ENCODE measurements around the gene KCND3.
A peak's percentile ranks its signal among the peaks of the same experiment; 100 is the strongest.

The KCND3 gene

DNA sequence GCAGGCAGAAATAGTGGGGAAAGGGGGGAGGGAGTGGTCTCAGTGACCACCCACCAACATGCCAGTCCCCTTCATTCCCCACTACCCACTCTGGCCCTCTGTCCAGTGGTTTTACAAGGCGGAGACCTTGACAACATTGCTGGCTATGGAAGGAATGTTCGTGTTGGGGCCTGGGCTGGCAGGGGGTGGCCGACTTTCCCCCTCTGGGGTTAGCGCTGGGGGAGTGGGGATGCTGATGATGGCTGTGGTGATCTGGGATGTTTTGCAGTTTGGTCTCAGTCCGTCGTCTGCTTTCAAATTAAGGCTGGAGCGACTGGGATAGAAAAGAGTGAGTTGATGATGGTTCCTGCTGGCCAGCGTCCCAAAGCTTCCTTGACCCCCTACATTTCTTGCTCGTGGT lies 213.5 kb downstream of the KCND3 start:
- H3K36me3 ChIP-seq (ENCODE audit: insufficient read depth, low read length), result no peaks in the 10 kb centered on the region
- no peak overlapping the region for H3K4me3 ChIP-seq (ENCODE audit: low read length, poor library complexity, severe bottlenecking)
- H2AFZ ChIP-seq (ENCODE audit: low read length), result no peak overlapping the region
- no peaks in the 10 kb centered on the region for H3K9me2 ChIP-seq (replicated peaks; ENCODE audit: low read depth, low read length)
- H3K9ac ChIP-seq (ENCODE audit: low read depth, low read length, poor library complexity, severe bottlenecking), result no peak overlapping the region
- TF ChIP-seq EZH2phosphoT487 (IDR thresholded peaks at IDR 0.05; ENCODE audit: borderline replicate concordance), result no peak
- TF ChIP-seq, protein P1, sequence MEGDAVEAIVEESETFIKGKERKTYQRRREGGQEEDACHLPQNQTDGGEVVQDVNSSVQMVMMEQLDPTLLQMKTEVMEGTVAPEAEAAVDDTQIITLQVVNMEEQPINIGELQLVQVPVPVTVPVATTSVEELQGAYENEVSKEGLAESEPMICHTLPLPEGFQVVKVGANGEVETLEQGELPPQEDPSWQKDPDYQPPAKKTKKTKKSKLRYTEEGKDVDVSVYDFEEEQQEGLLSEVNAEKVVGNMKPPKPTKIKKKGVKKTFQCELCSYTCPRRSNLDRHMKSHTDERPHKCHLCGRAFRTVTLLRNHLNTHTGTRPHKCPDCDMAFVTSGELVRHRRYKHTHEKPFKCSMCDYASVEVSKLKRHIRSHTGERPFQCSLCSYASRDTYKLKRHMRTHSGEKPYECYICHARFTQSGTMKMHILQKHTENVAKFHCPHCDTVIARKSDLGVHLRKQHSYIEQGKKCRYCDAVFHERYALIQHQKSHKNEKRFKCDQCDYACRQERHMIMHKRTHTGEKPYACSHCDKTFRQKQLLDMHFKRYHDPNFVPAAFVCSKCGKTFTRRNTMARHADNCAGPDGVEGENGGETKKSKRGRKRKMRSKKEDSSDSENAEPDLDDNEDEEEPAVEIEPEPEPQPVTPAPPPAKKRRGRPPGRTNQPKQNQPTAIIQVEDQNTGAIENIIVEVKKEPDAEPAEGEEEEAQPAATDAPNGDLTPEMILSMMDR (conservative IDR thresholded peaks at IDR 0.05; ENCODE audit: low read length), result no peak
- no peaks in the 10 kb centered on the region for H3K79me2 ChIP-seq (ENCODE audit: insufficient read depth, low read length)
- H3F3A ChIP-seq (ENCODE audit: low read depth), result no peaks in the 10 kb centered on the region
- H3K4me1 ChIP-seq (ENCODE audit: insufficient read depth, low read length, poor library complexity, severe bottlenecking), result no peaks in the 10 kb centered on the region
- H3K9me3 ChIP-seq (ENCODE audit: insufficient read depth, low read depth, low read length), result no peaks in the 10 kb centered on the region
- H4K20me1 ChIP-seq (ENCODE audit: insufficient read depth, low read length, poor library complexity, severe bottlenecking), result no peaks in the 10 kb centered on the region
- H3K27me3 ChIP-seq (ENCODE audit: insufficient read depth, low read length, poor library complexity, severe bottlenecking), result no peaks in the 10 kb centered on the region
- no peak overlapping the region for H3K4me2 ChIP-seq (ENCODE audit: low read depth, low read length, poor library complexity, severe bottlenecking)

DNA sequence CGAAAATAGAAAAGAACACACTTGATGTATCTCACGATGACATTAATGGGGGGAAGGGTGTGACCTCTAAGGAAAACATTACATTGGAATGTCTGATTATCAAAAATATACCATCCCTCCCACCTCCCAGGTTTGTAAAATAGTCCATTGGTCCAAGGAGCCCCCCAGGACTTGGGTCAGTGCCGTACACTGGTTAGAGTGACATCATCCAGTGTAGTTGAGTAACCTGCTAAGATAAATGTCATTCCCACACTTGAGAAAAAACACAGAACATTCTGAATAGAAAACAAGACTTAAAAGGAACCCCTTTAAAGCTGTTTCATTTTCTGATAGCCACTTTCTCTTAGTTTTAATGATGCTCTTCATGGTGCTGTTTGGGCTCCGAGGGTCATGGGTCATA lies 218.6 kb downstream of the KCND3 start:
- Histone ChIP-seq H2AFZ (ENCODE audit: low read length) (no peak overlapping the region), H3K36me3 (ENCODE audit: insufficient read depth, low read length) (peaks cover 22% of the 10 kb centered on the region; the same call in 1 of the 2 replicates), H3K4me1 (ENCODE audit: insufficient read depth, low read length, poor library complexity, severe bottlenecking) (no peaks in the 10 kb centered on the region), H4K20me1 (ENCODE audit: insufficient read depth, low read length, poor library complexity, severe bottlenecking) (peaks cover 7% of the 10 kb centered on the region), H3K27me3 (ENCODE audit: insufficient read depth, low read length, poor library complexity, severe bottlenecking) (no peaks in the 10 kb centered on the region), H3K9me3 (ENCODE audit: insufficient read depth, low read depth, low read length) (no peaks in the 10 kb centered on the region), H3K9ac (ENCODE audit: low read depth, low read length, poor library complexity, severe bottlenecking) (no peak overlapping the region), H3K4me2 (ENCODE audit: low read depth, low read length, poor library complexity, severe bottlenecking) (no peak overlapping the region), H3K79me2 (ENCODE audit: insufficient read depth, low read length) (0 out of 2 replicates have a peak, but pooled peaks cover 2% of the 10 kb centered on the region), H3K4me3 (ENCODE audit: low read length, poor library complexity, severe bottlenecking) (no peak overlapping the region), H3K9me2 (replicated peaks; ENCODE audit: low read depth, low read length) (no peaks in the 10 kb centered on the region), H3F3A (ENCODE audit: low read depth) (no peaks in the 10 kb centered on the region)
- TF ChIP-seq EZH2phosphoT487 (IDR thresholded peaks at IDR 0.05; ENCODE audit: borderline replicate concordance), result no peak
- TF ChIP-seq, protein P1 (conservative IDR thresholded peaks at IDR 0.05; ENCODE audit: low read length), result no peak

DNA sequence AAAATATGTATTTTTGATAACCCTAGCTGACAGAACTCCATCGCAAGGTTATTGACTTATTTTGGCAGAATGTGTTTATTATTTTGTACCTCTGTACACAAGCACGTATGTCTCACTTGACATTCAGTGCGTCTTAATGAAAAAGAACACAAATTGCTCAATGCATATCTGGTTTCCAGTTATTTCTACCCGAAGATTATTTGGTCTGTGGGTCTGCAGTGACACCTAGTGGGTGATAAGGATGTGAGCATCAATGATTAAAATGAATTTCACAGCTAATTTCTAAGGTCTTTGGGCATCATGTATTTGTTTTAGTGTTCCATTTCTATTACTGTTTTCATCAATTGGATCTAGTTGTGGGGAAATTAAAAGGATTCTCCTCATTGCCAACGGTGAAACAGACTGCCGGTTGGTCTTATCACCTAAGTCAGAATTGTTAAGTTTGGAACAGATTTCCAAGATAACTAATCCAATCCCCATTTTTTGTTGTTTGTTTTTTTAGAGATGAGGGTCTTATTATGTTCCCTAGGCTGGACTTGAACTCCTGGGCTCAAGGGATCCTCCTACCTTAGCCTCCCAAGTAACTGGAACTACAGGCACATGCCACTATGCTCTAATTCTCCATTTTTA lies 219.8 kb downstream of the KCND3 start:
- Histone ChIP-seq H3K4me2 (ENCODE audit: low read depth, low read length, poor library complexity, severe bottlenecking) (no peak overlapping the region), H3K4me3 (ENCODE audit: low read length, poor library complexity, severe bottlenecking) (no peak overlapping the region), H3K9me3 (ENCODE audit: insufficient read depth, low read depth, low read length) (no peaks in the 10 kb centered on the region), H4K20me1 (ENCODE audit: insufficient read depth, low read length, poor library complexity, severe bottlenecking) (peaks cover 7% of the 10 kb centered on the region), H3K27me3 (ENCODE audit: insufficient read depth, low read length, poor library complexity, severe bottlenecking) (no peaks in the 10 kb centered on the region), H3K79me2 (ENCODE audit: insufficient read depth, low read length) (0 out of 2 replicates have a peak, but pooled peaks cover 2% of the 10 kb centered on the region), H3K9me2 (replicated peaks; ENCODE audit: low read depth, low read length) (no peaks in the 10 kb centered on the region), H3K9ac (ENCODE audit: low read depth, low read length, poor library complexity, severe bottlenecking) (no peak overlapping the region), H3K4me1 (ENCODE audit: insufficient read depth, low read length, poor library complexity, severe bottlenecking) (no peaks in the 10 kb centered on the region), H2AFZ (ENCODE audit: low read length) (no peak overlapping the region), H3K36me3 (ENCODE audit: insufficient read depth, low read length) (peaks cover 34% of the 10 kb centered on the region; the same call in 1 of the 2 replicates), H3F3A (ENCODE audit: low read depth) (no peaks in the 10 kb centered on the region)
- TF ChIP-seq, protein P1 (conservative IDR thresholded peaks at IDR 0.05; ENCODE audit: low read length), result peak; percentile 93
- no peak for TF ChIP-seq EZH2phosphoT487 (IDR thresholded peaks at IDR 0.05; ENCODE audit: borderline replicate concordance)
